Kidney epithelial cell (primary cell): ENCODE results near the gene C2orf49. TPM values are rescaled to one million over a fixed set of nuclear protein-coding genes. Genes with fewer than 3 reads are reported as not detected.

ENCODE experiments used
- DNase-seq: peaks from one replicate; pipeline ENCODE4 v3.0.0-alpha.2; 2010; ENCODE audit warnings: low read depth
- H3K27me3 ChIP-seq: 2 replicates; pipeline ENCODE4 v1.6.0; 2011; ENCODE audit warnings: low read length; ENCODE audit not compliant: control insufficient read depth, insufficient read depth
- H3K36me3 ChIP-seq: 2 replicates; pipeline ENCODE4 v1.5.1; 2011; ENCODE audit warnings: low read length; ENCODE audit not compliant: control insufficient read depth, insufficient read depth
- H3K4me3 ChIP-seq: 2 replicates; pipeline ENCODE4 v1.5.1; 2011; ENCODE audit warnings: low read depth, mild to moderate bottlenecking, control low read depth, low read length
- total RNA-seq: library from RNA; depleted of rRNA; stranded (reverse); fragments of >200 nt; gene quantifications from 2 replicates; pipeline ENCODE4 v1.2.3, GENCODE V29; 2015
- TF ChIP-seq, protein P1 (sequence below): IDR thresholded peaks from 2 replicates; pipeline ENCODE4 v1.5.1; 2011; ENCODE audit warnings: mild to moderate bottlenecking, moderate library complexity, low read length, control low read depth, inconsistent platforms; ENCODE audit not compliant: insufficient read depth, poor library complexity, severe bottlenecking

The C2orf49 gene
- total RNA-seq, 1 donor from 2014 or later, result 29.5 TPM

DNA sequence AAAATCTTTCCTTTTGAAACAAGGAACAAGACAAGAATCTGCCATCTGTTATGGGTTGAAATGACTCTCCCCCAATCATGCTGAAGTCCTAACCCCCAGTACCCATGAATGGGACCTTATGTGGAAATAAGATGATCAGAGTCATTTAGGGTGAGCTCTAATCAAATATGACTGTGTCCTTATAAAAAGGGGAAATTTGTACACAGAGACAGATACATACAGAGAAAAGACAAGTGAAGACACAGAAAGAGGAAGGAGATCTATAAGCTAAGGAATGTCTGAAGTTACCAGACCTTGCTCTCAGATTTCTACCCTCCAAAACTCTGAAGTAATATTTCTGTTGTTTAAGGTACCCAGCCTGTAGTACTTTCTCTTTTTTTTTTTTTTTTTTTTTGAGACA, 23.5 kb upstream of the C2orf49 start:
- H3K27me3 ChIP-seq, result no peaks in the 10 kb centered on the region
- no peak for DNase-seq
- H3K4me3 ChIP-seq, result no peak overlapping the region
- TF ChIP-seq, protein P1, sequence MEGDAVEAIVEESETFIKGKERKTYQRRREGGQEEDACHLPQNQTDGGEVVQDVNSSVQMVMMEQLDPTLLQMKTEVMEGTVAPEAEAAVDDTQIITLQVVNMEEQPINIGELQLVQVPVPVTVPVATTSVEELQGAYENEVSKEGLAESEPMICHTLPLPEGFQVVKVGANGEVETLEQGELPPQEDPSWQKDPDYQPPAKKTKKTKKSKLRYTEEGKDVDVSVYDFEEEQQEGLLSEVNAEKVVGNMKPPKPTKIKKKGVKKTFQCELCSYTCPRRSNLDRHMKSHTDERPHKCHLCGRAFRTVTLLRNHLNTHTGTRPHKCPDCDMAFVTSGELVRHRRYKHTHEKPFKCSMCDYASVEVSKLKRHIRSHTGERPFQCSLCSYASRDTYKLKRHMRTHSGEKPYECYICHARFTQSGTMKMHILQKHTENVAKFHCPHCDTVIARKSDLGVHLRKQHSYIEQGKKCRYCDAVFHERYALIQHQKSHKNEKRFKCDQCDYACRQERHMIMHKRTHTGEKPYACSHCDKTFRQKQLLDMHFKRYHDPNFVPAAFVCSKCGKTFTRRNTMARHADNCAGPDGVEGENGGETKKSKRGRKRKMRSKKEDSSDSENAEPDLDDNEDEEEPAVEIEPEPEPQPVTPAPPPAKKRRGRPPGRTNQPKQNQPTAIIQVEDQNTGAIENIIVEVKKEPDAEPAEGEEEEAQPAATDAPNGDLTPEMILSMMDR, result no peak
- H3K36me3 ChIP-seq, result peaks cover 1% of the 10 kb centered on the region

DNA sequence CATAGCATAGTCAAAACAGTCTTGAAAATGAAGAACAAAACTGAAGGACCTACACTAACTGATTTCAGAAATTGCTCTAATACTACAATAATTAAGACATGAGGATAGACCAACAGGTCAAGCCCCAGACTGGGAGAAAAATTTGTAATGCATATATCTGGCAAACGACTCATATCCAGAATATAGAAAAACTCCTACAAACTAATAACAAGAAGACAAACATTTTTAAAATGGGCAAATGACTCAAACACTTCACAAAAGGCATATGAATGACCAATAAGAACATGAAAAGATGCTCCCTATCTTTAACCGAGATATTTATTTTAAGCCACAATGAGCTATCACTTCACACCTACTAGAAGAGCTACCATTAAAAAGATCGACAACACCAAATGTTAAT, 22.0 kb upstream of the C2orf49 start:
- no peak overlapping the region for H3K4me3 ChIP-seq
- TF ChIP-seq, protein P1, result no peak
- H3K27me3 ChIP-seq, result no peaks in the 10 kb centered on the region
- DNase-seq, result no peak
- H3K36me3 ChIP-seq, result no peaks in the 10 kb centered on the region

DNA sequence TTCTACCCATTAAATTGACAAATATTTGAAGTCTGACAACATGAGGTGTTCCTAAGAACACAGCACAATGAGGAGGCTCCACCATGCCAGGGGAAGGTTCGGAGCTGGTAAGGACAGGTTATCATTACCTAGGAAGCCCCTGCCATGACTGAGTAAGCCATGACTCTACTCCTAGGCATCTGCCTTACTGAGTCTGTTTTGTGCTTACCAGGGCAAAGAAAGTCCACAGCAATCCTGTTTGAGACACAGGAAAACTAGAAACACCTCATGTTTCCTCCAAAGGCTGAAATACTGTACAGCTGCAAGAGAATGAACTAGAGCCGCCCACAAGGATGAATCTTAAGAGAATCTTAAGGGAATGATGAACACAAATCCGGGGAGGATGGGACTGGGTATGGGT, 19.4 kb upstream of the C2orf49 start:
- no peak overlapping the region for H3K4me3 ChIP-seq
- no peaks in the 10 kb centered on the region for H3K36me3 ChIP-seq
- no peaks in the 10 kb centered on the region for H3K27me3 ChIP-seq
- DNase-seq, result no peak
- TF ChIP-seq, protein P1, result no peak

DNA sequence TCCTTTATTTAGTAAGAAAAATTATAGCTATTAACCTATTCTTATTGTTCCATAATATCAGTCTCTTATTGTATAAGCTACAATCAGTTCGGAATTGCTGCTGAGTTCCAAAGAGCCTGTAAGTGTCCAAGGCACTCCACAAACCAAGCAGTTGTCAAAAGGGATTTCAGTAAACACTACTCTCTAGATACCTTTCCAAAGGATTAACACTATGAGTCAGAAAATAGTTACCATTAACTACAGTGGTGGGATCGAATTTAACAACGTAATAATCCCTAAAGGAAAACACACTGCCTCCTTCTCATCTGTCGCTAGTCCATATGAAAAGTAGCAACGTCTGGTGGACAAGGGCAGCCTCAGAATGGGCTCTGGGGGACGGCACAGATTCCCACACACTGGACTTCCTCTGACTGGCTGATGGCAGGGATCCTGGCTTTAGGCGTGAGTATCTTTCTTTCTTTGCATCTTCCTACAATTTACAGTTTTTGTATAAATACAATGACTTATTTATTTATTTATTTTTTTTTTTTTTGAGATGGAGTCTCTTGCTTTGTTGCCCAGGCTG, 16.6 kb upstream of the C2orf49 start:
- Histone ChIP-seq H3K27me3 (no peaks in the 10 kb centered on the region), H3K36me3 (no peaks in the 10 kb centered on the region), H3K4me3 (no peak overlapping the region)
- DNase-seq, result no peak
- TF ChIP-seq, protein P1, result no peak

DNA sequence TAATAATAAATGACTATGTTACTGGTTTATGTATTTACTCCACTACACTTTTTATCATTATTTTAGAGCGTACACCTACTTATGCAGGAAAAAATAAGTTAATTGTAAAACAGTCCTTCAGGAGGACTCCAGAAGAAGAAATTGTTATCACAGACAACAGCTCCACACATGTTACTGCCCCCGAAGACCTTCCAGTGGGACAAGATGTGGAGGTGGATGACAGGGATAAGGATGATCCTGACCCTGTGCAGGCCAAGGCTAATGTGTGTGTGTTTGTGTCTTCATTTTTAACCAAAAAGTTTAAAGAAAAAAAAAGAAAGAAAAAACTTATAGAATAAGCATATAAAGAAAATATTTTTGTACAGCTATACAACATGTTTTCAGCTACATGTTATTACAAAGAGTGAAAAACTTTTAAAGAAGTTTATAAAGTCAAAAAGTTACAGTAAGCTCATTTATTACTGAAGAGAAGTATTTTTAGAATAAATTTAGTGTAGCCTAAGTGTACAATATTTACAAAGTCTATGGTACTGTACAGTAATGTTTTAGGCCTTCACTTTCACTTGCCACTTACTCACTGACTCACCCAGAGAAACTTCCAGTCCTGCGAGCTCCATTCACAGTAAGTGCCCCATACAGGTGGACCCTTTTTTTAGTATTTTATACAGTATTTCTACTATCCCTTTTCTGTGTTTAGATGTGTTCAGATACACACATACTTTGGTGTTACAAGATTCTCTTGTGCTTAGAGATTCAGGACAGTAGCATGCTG, 15.3 kb upstream of the C2orf49 start:
- no peaks in the 10 kb centered on the region for H3K36me3 ChIP-seq
- no peak for DNase-seq
- no peak overlapping the region for H3K4me3 ChIP-seq
- TF ChIP-seq, protein P1, result no peak
- no peaks in the 10 kb centered on the region for H3K27me3 ChIP-seq
